Breast epithelium (tissue), 4 donors: ENCODE data around the gene IL1RL2. TPM values are rescaled to one million over a fixed set of nuclear protein-coding genes. Genes with fewer than 3 reads are reported as not detected.
A peak's percentile ranks its signal among the peaks of the same experiment; 100 is the strongest.

Experiments used
- DNase-seq, 2 donors: peaks; one replicate each; pipeline ENCODE4 v3.0.0-alpha.2; 2019; ENCODE audit warnings: low spot score in 2 of 2
- H3K27ac ChIP-seq, 2 donors: fragments of 200-600 bp; sonication (generic) in 1 of 2; one replicate each; pipeline ENCODE4 v1.5.1; 2016 to 2019; ENCODE audit warnings: mild to moderate bottlenecking in 1 of 2
- H3K27me3 ChIP-seq, 2 donors: fragments of 200-600 bp; sonication (generic) in 1 of 2; one replicate each; pipeline versions ENCODE4 v1.5.1 to v1.6.0; 2017 to 2019; ENCODE audit warnings: control low read depth in 1 of 2, mild to moderate bottlenecking in 1 of 2
- H3K36me3 ChIP-seq: fragments of 200-600 bp; one replicate; pipeline ENCODE4 v1.5.1; 2019
- H3K4me1 ChIP-seq, 2 donors: fragments of 200-600 bp; sonication (generic); one replicate each; pipeline ENCODE4 v1.5.1; 2016 to 2019; ENCODE audit warnings: control low read depth in 1 of 2
- H3K4me3 ChIP-seq, 3 donors: fragments of 200-600 bp; sonication (generic); 1 replicate in 2 of 3; 2 replicates in 1 of 3; pipeline ENCODE4 v1.5.1; 2016 to 2019; ENCODE audit warnings: mild to moderate bottlenecking in 3 of 3, moderate library complexity in 2 of 3
- H3K9me3 ChIP-seq, 2 donors: fragments of 200-600 bp; sonication (generic) in 1 of 2; one replicate each; pipeline ENCODE4 v1.5.1; 2016 to 2019; ENCODE audit warnings: control low read depth in 1 of 2
- POLR2A ChIP-seq: fragments of 450-650 bp; IDR thresholded peaks from one replicate; pipeline ENCODE4 v1.6.1; 2016; ENCODE audit warnings: antibody characterized with exemption, mild to moderate bottlenecking, moderate library complexity
- POLR2AphosphoS5 ChIP-seq, 3 donors: sonication (generic); formaldehyde crosslinking; IDR thresholded peaks; one replicate each; pipeline ENCODE4 v1.6.1; 2017; ENCODE audit warnings: antibody characterized with exemption in 3 of 3
- intact Hi-C: fragments of 100-400 bp; cut with DNase I; formaldehyde crosslinking; loops from one replicate; pipeline ENCODE4 v1.15.1; 2023; ENCODE audit warnings: low total_unique reads
- total RNA-seq, 3 donors: library from RNA; depleted of rRNA; stranded (reverse); fragments of >200 nt; gene quantifications; one replicate each; pipeline ENCODE4 v1.1.0, GENCODE V29; 2016
- TF ChIP-seq, protein P1 (sequence below), 3 donors: fragments of 450-650 bp; IDR thresholded peaks; one replicate each; pipeline ENCODE4 v1.5.1; 2016 to 2017; ENCODE audit warnings: antibody characterized with exemption in 3 of 3, mild to moderate bottlenecking in 3 of 3, moderate library complexity in 3 of 3

IL1RL2 gene
- total RNA-seq, 3 donors from 2014 or later, result 1.9 to 5.9 (median 2.3) TPM

DNA sequence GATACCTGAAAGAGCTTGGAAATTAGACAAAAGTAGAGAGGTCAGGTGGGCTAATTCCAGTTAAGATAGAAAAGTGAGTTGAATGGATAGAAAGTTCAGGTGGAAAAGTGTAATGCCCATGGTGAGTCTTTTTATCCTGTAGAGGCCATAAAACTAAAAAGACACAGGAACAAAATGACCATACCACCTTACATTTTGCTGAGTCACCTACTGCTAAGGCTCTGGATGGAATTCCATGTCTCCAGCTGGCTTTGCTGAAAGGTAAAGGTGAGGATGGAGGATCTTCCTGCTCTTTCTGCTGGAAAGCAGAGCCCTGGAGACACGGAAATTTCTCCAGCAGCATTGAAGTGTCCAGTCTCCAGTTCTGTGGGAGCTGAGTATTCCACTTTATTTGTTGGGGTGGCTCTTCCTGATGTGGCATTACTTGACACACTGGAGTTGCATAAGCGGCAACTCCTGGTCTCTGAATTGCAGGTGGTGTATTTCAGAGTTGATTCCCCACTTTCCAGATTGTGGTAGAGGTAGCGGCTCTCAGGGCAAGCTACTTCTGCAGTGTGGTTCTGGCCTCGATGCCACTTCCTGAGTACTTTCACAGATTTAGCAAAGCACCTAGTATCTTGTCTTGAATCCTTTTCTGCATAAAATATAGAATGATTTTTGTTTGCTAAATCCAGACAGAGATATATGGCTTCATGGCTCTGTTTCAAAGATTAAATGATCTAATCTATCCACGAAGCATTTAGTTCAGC lies 10.7 kb downstream of the IL1RL2 start:
- intact Hi-C loops, result no loop called here
- no peak for DNase-seq
- no peak for TF ChIP-seq POLR2A
- no peak for TF ChIP-seq POLR2AphosphoS5 (IDR thresholded peaks at IDR 0.05)
- TF ChIP-seq, protein P1, sequence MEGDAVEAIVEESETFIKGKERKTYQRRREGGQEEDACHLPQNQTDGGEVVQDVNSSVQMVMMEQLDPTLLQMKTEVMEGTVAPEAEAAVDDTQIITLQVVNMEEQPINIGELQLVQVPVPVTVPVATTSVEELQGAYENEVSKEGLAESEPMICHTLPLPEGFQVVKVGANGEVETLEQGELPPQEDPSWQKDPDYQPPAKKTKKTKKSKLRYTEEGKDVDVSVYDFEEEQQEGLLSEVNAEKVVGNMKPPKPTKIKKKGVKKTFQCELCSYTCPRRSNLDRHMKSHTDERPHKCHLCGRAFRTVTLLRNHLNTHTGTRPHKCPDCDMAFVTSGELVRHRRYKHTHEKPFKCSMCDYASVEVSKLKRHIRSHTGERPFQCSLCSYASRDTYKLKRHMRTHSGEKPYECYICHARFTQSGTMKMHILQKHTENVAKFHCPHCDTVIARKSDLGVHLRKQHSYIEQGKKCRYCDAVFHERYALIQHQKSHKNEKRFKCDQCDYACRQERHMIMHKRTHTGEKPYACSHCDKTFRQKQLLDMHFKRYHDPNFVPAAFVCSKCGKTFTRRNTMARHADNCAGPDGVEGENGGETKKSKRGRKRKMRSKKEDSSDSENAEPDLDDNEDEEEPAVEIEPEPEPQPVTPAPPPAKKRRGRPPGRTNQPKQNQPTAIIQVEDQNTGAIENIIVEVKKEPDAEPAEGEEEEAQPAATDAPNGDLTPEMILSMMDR (IDR thresholded peaks at IDR 0.05), result no peak
- no peaks in the 10 kb centered on the region for H3K9me3 ChIP-seq
- H3K4me3 ChIP-seq, result no peak overlapping the region
- H3K27me3 ChIP-seq, result no peaks in the 10 kb centered on the region
- no peaks in the 10 kb centered on the region for H3K36me3 ChIP-seq
- H3K27ac ChIP-seq, result no peak overlapping the region
- no peaks in the 10 kb centered on the region for H3K4me1 ChIP-seq

DNA sequence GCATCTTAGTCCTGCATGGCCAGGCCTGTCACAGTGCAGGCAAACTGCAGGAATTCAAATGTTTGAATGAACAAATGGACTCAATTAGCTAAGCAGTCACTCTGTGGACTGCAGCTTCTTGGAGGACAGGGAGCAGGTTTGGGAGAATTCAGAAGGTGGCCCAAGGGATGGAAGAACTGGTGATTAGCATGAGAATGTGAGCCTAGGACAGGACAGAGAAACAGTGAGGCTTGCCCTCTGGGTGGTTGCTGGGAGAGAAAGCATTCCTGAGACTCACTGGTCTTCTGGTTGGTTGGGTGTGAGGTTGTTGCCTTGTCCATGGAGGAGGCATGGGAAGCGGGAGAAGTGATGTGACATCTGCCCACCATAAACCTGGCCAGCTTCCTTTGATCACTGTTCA lies 13.7 kb downstream of the IL1RL2 start:
- H3K36me3 ChIP-seq, result no peaks in the 10 kb centered on the region
- no peak overlapping the region for H3K27ac ChIP-seq
- H3K27me3 ChIP-seq, result no peaks in the 10 kb centered on the region
- H3K9me3 ChIP-seq, result no peaks in the 10 kb centered on the region
- H3K4me1 ChIP-seq, result no peaks in the 10 kb centered on the region
- TF ChIP-seq POLR2A, result no peak
- no peak for TF ChIP-seq POLR2AphosphoS5 (IDR thresholded peaks at IDR 0.05)
- TF ChIP-seq, protein P1 (IDR thresholded peaks at IDR 0.05), result no peak
- no peak for DNase-seq
- no peak overlapping the region for H3K4me3 ChIP-seq
- intact Hi-C loops, result no loop called here

DNA sequence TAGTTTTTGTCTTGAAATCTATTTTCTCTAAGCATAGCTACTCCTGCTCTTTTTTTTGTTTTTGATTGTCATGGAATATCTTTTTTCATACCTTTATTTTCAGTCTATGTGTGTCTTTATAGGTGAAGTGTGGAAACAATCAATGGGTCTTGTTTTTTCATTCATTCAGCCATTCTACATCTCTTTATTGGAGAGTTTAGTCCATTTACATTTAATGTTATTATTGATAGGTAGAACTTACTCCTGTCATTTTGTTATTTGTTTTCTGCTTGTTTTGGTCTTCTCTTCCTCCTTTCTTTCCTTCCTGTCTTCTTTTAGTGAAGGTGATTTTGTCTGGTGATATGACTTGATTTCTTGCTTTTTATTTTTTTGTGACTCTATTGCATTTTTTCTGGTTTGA lies 17.8 kb downstream of the IL1RL2 start:
- no peak for DNase-seq
- Histone ChIP-seq H3K4me3 (no peak overlapping the region), H3K27ac (no peak overlapping the region), H3K36me3 (no peaks in the 10 kb centered on the region), H3K27me3 (no peaks in the 10 kb centered on the region), H3K9me3 (no peaks in the 10 kb centered on the region), H3K4me1 (no peaks in the 10 kb centered on the region)
- intact Hi-C loops, result no loop called here
- TF ChIP-seq POLR2A (no peak), POLR2AphosphoS5 (IDR thresholded peaks at IDR 0.05) (no peak)
- TF ChIP-seq, protein P1 (IDR thresholded peaks at IDR 0.05), result no peak

DNA sequence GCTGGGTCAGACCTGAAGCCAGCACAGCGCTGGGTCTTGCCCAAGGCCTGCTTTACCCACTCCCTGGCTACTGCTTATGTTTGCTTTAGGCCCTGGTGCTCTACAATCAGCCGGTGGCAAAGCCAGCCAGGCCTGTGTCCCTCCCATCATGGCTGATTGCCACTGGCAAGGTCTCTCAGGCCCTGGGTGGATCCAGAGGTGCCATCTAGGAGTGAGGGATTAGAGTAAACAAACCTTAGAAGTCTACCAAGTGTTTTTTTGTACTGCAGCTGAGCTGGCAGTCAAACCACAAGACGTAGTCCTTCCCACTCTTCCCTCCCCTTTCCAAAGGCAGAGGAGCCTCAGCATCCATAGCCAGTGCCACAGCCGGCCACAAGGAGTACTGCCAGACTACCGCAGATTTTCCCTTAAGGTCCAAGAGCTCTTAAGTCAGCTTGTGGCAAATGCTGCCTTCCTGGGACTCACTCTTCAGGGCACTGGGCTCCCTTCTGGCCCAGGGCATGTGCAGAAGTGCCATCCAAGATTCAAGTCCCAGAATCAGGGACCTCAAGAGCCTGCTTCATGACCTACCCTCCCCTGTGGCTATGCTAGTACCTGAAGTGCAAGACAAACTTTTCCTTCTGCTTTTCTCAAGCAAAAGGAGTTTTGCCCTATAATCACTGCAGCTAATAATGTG lies 20.0 kb downstream of the IL1RL2 start:
- peak overlapping the region; percentile 44 to 52 for H3K27ac ChIP-seq
- TF ChIP-seq POLR2AphosphoS5 (IDR thresholded peaks at IDR 0.05) (no peak), POLR2A (no peak)
- TF ChIP-seq, protein P1 (IDR thresholded peaks at IDR 0.05), result peak in 1 of 3 donors; percentile 42

DNA sequence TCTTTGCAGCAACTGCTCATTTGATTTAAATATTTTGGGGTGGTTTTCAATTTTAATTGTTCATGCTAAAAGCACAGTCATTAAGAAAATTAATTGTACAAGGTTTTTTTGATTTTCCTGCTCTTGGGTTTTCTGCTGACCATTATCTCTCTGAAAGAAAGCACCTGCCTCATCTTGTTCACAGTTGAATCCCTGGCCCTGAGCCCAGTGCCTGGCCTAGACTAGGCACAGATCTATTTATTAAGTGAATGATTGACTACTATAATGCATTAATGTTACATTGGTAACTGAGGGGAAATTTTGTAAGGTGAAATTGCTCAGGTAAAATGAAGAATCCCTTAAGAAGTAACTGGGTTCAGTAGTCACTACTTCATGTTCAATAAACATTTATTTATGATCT lies 22.0 kb downstream of the IL1RL2 start:
- H3K27me3 ChIP-seq, result no peaks in the 10 kb centered on the region
- DNase-seq, result no peak
- intact Hi-C loops, result no loop called here
- no peak for TF ChIP-seq POLR2A
- TF ChIP-seq POLR2AphosphoS5 (IDR thresholded peaks at IDR 0.05), result no peak
- TF ChIP-seq, protein P1 (IDR thresholded peaks at IDR 0.05), result no peak
- H3K4me1 ChIP-seq, result no peaks in the 10 kb centered on the region
- H3K4me3 ChIP-seq, result no peak overlapping the region
- no peak overlapping the region for H3K27ac ChIP-seq
- no peaks in the 10 kb centered on the region for H3K9me3 ChIP-seq
- no peaks in the 10 kb centered on the region for H3K36me3 ChIP-seq

More for the DNA sequence above, 20.0 kb downstream of the IL1RL2 start:
- Histone ChIP-seq H3K27me3 (no peaks in the 10 kb centered on the region), H3K9me3 (no peaks in the 10 kb centered on the region), H3K4me1 (no peaks in the 10 kb centered on the region), H3K36me3 (no peaks in the 10 kb centered on the region), H3K4me3 (no peak overlapping the region)
- intact Hi-C loops, result no loop called here
- DNase-seq, result peak; percentile 53 to 69
